K562 (cell line): ENCODE measurements around the gene ADAT3. TPM values are rescaled to one million over a fixed set of nuclear protein-coding genes. Genes with fewer than 3 reads are reported as not detected.
A peak's percentile ranks its signal among the peaks of the same experiment; 100 is the strongest.

Experiments used
- ARNT ChIP-seq, 2 experiments: fragments of 450-650 bp; IDR thresholded peaks; 2 replicates each; pipeline ENCODE4 v1.6.1; 2016; ENCODE audit warnings: mild to moderate bottlenecking in 1 of 2
- BCOR ChIP-seq: fragments of 450-650 bp; IDR thresholded peaks from 2 replicates; pipeline ENCODE4 v1.6.1; 2016
- CAMTA2 ChIP-seq: fragments of 250-450 bp; sonication (Bioruptor Pico); conservative IDR thresholded peaks from 2 replicates; pipeline ENCODE4 v1.5.1; 2022
- CCAR2 ChIP-seq: fragments of 200-400 bp; formaldehyde crosslinking; IDR thresholded peaks from 2 replicates; pipeline ENCODE4 v1.6.1; 2017; ENCODE audit warnings: mild to moderate bottlenecking, low read depth, low read length
- CHD4 ChIP-seq: fragments of 200-600 bp; sonication (generic); IDR thresholded peaks from 3 replicates; pipeline ENCODE4 v1.6.1; 2012; ENCODE audit warnings: low read depth, mild to moderate bottlenecking, mixed read lengths, low read length, inconsistent platforms; ENCODE audit not compliant: insufficient read depth, insufficient replicate concordance, poor library complexity, severe bottlenecking
- FOXA1 ChIP-seq: fragments of 450-650 bp; IDR thresholded peaks from 2 replicates; pipeline ENCODE4 v1.6.1; 2016; ENCODE audit warnings: mild to moderate bottlenecking, borderline replicate concordance
- HSF4 ChIP-seq: fragments of 250-450 bp; sonication (Bioruptor Pico); IDR thresholded peaks from 2 replicates; pipeline ENCODE4 v2.1.2; 2022; ENCODE audit warnings: mild to moderate bottlenecking, moderate library complexity, borderline replicate concordance
- MXD1 ChIP-seq: fragments of 250-450 bp; sonication (Bioruptor Pico); IDR thresholded peaks from 2 replicates; pipeline ENCODE4 v1.8.0; 2021; ENCODE audit warnings: borderline replicate concordance, mild to moderate bottlenecking, moderate library complexity; ENCODE audit not compliant: poor library complexity, severe bottlenecking
- MYBL2 ChIP-seq, 2 experiments: fragments of 450-650 bp in 1 of 2; sonication (generic) in 1 of 2; formaldehyde crosslinking in 1 of 2; IDR thresholded peaks; 2 replicates each; pipeline versions ENCODE4 v1.6.1 to v1.8.1; 2017 to 2022; ENCODE audit warnings: borderline replicate concordance in 1 of 2, inconsistent platforms in 1 of 2, low read depth in 1 of 2, mild to moderate bottlenecking in 1 of 2, missing genetic modification reagents in 1 of 2, moderate library complexity in 1 of 2
- NEUROD1 ChIP-seq: fragments of 150-350 bp; IDR thresholded peaks from 2 replicates; pipeline ENCODE4 v1.6.1; 2014; ENCODE audit warnings: borderline replicate concordance, low read length, low read depth; ENCODE audit not compliant: partially characterized antibody
- RFX5 ChIP-seq: IDR thresholded peaks from 2 replicates; pipeline ENCODE4 v1.6.1; 2011; ENCODE audit warnings: low read depth, mild to moderate bottlenecking, improper control_type of control experiment, low read length
- TARDBP ChIP-seq: fragments of 450-650 bp; IDR thresholded peaks from 2 replicates; pipeline ENCODE4 v1.6.1; 2016
- ZFPM2 ChIP-seq: fragments of 250-450 bp; sonication (Bioruptor Pico); IDR thresholded peaks from 2 replicates; pipeline ENCODE4 v1.5.1; 2022; ENCODE audit warnings: mild to moderate bottlenecking
- ZNF740 ChIP-seq, 3 experiments: fragments of 200-800 bp in 1 of 3; sonication (Bioruptor generic) in 1 of 3; sonication (generic) in 1 of 3; formaldehyde crosslinking in 1 of 3; IDR thresholded peaks; 2 replicates each; pipeline versions ENCODE4 v1.6.1 to v1.8.0; 2016 to 2022; ENCODE audit warnings: mild to moderate bottlenecking in 2 of 3, missing compliant biosample characterization in 2 of 3, missing genetic modification characterization in 2 of 3, missing genetic modification reagents in 1 of 3
- ZNF75A ChIP-seq: fragments of 450-650 bp; formaldehyde crosslinking; IDR thresholded peaks from 2 replicates; pipeline ENCODE4 v1.4.0; 2020; ENCODE audit warnings: mild to moderate bottlenecking
- ZSCAN32 ChIP-seq: fragments of 450-650 bp; formaldehyde crosslinking; IDR thresholded peaks from 2 replicates; pipeline ENCODE4 v1.4.0; 2020; ENCODE audit warnings: mild to moderate bottlenecking, moderate library complexity
- polyA plus RNA-seq, 8 experiments: library from polyadenylated mRNA; depleted of rRNA in 4 of 8; stranded (reverse) in 5 of 8; unstranded in 3 of 8; fragments of >200 nt; fragmentation: Nextera tagmentation in 2 of 8; fragmentation: Illumina TruSeq in 1 of 8; extraction: Ambion mirVana in 2 of 8; extraction: Trizol in 1 of 8; gene quantifications; 2 replicates each; pipeline versions ENCODE4 v1.2.1 to v1.2.3, GENCODE V29; 2011 to 2014; ENCODE audit warnings: inconsistent platforms in 1 of 8, missing spikeins in 1 of 8
- total RNA-seq, 7 experiments: library from RNA; depleted of rRNA in 6 of 7; stranded (reverse); fragments of >200 nt in 6 of 7; fragmentation: Illumina TruSeq in 2 of 7; extraction: Trizol in 2 of 7; gene quantifications; 2 replicates each; pipeline versions ENCODE4 v1.2.1 to v1.2.3, GENCODE V29; 2011 to 2021; ENCODE audit warnings: low replicate concordance in 1 of 7
- TF ChIP-seq, protein P1 (sequence below): fragments of 450-650 bp; IDR thresholded peaks from 2 replicates; pipeline ENCODE4 v1.6.1; 2016; ENCODE audit warnings: borderline replicate concordance

The ADAT3 gene
- total and polyA plus RNA-seq, 9 of the 15 experiments (the other 6 are each of a cell fraction or from before 2014, with no cell fraction given), result 0.67 to 15.6 (median 7.8) TPM; not detected in 4

- peak; percentile 83 for TF ChIP-seq BCOR
- TF ChIP-seq, protein P1, sequence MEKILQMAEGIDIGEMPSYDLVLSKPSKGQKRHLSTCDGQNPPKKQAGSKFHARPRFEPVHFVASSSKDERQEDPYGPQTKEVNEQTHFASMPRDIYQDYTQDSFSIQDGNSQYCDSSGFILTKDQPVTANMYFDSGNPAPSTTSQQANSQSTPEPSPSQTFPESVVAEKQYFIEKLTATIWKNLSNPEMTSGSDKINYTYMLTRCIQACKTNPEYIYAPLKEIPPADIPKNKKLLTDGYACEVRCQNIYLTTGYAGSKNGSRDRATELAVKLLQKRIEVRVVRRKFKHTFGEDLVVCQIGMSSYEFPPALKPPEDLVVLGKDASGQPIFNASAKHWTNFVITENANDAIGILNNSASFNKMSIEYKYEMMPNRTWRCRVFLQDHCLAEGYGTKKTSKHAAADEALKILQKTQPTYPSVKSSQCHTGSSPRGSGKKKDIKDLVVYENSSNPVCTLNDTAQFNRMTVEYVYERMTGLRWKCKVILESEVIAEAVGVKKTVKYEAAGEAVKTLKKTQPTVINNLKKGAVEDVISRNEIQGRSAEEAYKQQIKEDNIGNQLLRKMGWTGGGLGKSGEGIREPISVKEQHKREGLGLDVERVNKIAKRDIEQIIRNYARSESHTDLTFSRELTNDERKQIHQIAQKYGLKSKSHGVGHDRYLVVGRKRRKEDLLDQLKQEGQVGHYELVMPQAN, result no peak
- TF ChIP-seq MXD1 (CRISPR knock-in tag), result no peak
- TF ChIP-seq ZSCAN32 (CRISPR knock-in tag), result no peak
- TF ChIP-seq CHD4, result peak; percentile 46
- no peak for TF ChIP-seq ARNT (IDR thresholded peaks at IDR 0.05)
- TF ChIP-seq RFX5, result no peak
- TF ChIP-seq HSF4 (CRISPR knock-in tag), result no peak
- 0 out of 2 replicates have a peak, but pooled peaks have one; percentile 45 for TF ChIP-seq ZNF740 (CRISPR knock-in tag; IDR thresholded peaks at IDR 0.05)
- TF ChIP-seq ZNF740 (tag; IDR thresholded peaks at IDR 0.05), result no peak
- no peak for TF ChIP-seq ZFPM2 (CRISPR knock-in tag)
- TF ChIP-seq TARDBP, result no peak
- TF ChIP-seq CCAR2, result no peak
- TF ChIP-seq FOXA1, result no peak
- no peak for TF ChIP-seq CAMTA2
- TF ChIP-seq ZNF75A (CRISPR knock-in tag), result no peak
- TF ChIP-seq MYBL2 (IDR thresholded peaks at IDR 0.05; ENCODE audit: low read depth), result no peak
- TF ChIP-seq MYBL2 (CRISPR knock-in tag; IDR thresholded peaks at IDR 0.05; ENCODE audit: borderline replicate concordance), result no peak
- TF ChIP-seq NEUROD1, result no peak
These were observed 39.1 kb downstream of the ADAT3 start (continued) for GRCh38 chr19:1944088-1944915.
